Fibroblast of upper back skin (primary cell): Measurements from ENCODE around the gene TMOD1.

Source experiments
- DNase-seq: peaks from one replicate; pipeline ENCODE4 v3.0.0-alpha.2; 2013

Gene TMOD1

DNA sequence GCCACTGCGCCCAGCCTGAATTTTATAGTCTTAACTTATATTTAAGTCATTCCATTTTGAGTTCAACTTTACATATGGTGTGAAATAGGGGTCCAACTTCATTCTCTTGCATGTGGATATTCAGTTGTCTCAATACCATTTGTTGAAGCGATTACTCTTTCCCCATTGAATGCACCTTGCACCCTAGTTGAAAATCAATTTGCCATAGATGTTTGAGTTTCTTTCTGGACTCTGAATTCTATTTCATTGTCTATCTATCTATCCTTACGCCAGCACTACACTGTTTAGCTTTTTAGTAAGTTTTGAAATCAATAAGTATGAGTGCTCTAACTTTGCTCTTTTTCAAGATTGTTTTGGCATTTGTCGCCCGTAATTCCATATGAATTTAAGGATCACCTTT is 49.8 kb downstream of the TMOD1 start:
- no peak for DNase-seq

DNA sequence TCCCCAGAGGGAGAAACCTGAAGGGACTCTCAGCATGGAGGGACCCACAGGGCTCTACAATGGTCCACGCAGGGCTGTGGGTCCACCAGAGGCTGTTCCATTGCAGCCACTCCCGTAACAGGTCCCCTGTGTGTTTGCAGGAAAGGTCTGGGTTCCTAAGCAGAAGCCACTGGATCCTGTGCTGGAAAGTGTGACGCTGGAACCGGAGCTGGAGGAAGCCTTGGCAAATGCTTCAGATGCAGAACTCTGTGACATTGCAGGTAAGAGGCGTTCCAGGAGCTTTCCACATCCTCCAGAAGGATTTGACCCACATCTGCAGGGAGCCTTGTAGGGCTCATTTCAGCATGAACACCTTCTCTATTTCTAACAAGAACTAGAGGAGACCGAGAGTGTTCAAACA is 51.7 kb downstream of the TMOD1 start:
- DNase-seq = no peak

DNA sequence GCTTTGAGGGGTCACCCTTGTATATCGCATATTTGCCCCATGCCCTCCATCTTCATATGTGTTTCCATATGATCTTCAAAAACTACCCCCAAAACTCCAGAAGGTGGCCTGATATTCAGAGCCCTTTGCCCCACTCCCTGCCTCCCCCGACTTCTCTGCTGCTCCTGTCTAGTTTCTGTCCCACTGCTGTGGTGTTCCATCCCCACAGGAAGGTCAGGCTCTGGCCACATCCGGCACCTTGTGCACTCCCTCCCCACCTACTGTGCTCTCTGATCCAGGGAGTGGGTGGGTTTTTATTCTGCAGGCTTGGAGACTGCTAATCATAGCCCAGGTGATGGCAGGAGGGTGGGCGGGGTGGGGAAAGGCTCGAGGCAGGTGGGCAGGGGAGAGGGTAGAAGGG is 52.4 kb downstream of the TMOD1 start:
- DNase-seq = no peak

DNA sequence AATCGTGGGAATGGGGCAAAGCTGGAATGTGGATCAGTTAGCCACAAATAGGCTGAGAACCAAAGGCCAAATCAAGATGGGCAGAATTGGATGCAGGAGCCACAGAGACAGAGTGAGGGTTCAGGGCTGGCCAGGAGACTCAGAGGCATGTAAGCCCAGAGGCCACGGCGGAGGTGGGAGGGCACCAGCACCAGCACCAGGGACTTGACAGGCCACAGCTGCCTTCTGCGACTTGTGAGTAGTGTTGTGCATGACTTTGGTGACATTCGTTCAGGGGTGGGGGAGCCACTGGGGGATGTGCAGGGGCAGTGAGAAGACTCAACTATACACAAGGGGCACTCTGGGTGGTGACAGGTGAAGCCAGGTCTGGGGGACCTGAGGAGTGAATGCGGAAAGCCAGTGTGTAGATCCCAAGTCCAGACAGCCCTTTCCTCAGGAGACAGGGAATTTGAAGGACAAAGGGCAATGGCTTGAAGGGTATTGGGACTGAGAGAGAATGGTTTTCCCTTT is 53.2 kb downstream of the TMOD1 start:
- DNase-seq = no peak

DNA sequence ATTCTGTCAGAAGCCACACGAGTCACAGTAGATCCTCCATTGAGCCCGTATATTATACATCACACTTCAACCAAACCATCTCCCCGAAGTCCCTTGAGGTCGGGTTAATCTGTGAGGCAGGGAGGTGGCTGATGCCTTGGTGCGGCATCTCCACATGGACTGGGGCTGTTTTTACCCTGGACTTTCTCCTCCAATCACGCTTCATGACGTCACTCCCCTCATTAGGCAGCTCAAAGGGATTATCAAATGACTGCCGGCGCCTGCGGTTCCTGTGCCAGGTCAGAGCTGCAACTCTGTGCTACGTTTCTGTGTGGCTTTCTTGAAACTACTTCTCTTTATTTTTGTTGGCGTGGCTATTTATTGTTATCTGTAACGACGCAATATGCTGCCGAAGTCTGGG is 53.7 kb downstream of the TMOD1 start:
- peak; percentile 2 for DNase-seq

DNA sequence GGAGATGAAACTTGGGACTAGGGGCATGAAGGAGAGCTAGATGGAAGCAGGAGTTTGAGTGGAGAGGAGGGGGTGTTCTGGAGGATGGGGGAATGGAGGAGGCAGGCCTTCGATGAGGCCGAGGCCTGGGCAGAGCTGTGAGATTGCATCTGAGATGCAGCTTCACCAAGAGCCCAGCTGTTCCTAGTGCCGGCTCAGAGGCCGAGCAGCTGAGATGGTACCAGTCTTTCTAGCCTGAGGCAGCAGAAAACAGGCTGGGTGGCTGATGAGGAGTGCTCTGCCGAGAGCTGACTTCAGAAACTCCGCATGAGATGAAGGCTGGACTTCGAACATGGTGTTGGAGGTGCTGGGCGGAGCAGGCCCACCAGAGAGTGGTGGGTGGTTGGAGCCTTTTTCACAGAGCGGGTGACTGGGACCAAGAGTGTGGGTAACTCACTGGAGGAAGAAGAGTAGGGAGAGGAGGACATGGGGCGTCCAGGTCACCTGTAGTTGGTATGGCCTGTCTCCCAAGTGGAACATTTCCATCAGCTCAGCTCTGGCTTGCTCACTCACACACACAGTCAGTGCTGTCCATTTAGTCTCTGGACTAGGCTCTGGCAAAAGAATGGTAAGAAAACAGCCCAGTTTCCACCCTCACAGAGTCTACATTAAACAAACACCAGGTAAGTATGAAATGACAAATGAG is 54.7 kb downstream of the TMOD1 start:
- DNase-seq = no peak

DNA sequence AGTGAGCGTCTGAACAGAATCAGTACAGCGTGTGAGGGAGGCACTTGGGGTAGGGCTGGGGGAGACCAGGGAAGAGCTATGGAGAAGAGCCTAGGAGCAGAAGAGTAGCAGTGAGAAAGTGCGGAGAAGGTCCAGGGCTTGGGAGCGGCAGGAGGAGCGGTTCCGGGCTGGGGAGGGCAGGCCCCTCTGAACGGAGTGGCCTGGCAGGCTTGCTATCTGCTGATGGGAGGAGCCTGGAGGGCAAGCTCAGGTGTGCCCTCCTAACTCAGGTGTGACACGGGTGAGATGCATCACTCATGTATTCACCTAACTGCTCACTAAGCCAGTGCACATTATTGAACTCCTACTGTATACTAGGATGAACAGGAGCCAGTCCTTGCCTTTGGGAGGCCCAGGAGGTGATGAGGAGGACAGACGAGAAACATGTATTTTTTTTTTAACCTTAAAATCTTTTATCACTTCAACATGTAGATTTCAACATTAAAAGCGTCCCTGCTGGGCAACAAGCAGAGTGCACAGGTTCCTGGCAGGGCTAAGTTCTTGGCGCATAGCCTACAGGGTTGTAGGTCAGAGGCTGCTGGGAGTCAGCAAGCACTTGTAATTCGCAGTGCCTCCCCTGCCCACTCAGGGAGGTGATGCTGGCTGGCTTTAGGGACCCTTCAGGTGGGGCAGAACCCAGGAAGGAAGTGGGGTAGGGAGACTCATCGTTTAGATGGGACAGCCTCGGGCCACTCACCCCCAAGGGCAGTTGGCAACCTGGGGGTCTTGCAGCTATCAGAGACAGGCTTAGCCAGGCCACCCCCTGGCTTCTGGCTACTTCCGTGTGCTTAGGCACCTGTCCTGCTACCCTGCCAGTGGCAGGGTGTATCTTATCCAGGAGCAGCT is 55.5 kb downstream of the TMOD1 start:
- no peak for DNase-seq

DNA sequence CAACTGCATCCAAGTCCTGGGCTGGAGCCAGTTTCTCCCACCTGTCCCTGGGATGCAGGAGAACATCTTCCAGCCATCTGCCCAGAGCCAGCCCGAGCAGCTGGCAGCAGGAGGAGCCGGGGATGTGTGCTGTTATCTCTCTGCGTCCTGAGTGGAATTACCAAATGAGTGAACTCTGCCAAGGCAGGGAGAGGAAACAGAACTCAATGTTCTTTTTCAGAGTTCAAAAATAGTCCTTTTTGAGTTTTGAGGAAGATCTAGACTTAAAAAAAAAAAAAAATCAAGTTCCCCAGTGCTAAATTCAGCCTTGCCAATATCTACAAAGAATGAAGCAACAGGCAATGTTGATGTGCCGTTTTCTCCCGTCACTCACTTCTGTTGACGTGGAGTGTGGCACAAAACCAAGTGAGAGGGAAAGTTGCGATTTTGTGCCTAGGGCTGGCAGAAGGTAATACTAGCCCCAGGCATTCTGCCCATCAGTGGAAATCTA is 56.2 kb downstream of the TMOD1 start:
- DNase-seq = no peak

DNA sequence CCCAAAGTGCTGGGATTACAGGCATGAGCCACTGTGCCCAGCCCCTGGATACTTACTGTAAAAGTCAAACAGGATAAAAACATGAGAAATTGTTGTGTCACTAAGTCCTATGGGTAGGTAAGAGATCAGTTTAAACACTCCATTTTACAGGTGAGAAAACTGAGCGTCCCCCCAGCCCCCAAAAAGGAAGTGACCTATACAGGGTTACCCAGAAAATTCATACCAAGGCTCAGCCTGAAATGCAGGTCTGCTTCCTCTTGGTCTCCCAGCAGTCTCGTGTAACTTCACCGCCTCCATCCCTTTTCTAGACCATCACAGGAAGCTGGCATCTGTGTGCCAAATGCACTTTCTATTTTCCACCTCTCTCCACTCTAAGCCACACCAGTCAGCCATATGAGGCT is 57.2 kb downstream of the TMOD1 start:
- no peak for DNase-seq

DNA sequence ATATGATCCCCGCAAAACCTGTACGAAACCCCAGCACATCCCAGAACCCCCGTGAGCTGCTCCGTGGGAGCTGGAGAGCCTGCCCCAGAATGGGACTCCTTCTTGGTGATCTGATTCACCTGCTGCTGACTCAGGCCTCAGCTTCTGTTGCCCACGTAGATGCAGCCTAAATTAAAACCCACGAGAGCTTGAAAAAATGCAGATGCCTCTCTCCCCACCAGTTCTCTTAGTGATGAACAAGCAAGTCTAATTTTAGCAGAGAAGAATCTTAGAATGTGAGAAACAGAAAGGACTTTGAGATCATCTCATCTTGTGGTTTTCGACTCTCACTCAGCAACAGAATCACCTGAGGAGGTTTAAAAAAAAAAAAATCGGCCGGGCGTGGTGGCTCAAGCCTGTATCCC is 57.6 kb downstream of the TMOD1 start:
- DNase-seq = no peak

DNA sequence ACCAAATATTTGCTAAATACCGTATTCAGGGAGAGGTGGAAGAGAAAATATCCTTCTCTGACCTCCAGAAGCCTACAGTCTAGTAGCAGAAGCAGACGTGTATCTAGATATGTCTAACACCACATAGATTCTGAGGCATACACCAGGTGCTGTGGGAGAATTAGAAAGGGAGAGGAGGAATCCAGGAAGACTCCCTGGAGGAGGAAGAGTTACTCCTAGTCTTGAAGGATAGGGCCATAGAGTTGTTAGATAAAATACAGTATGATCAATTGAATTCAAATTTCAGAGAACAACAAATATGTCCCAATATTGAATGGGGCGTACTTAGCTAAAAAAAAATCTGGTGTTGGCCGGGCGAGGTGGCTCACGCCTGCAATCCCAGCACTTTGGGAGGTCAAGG is 58.7 kb downstream of the TMOD1 start:
- DNase-seq = no peak

DNA sequence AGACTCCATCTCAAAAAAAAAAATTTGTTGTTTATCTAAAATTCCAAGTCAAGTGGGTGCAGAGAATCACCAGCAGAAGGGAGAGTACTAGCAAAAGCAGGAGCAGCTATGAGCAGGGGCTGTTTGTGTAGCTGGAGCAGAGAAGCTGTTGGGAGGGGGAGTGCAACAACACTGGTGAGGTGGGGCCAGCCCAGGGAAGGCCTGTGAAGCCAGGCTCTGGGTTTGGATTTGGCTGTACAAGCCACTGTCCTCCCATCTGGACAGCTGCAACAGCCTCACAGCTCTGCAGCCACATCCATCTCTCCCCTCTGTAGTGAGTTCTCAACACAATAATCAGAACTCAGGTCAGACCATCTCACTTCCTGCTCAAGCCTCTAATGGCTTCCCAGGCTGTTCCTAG is 59.4 kb downstream of the TMOD1 start:
- no peak for DNase-seq

DNA sequence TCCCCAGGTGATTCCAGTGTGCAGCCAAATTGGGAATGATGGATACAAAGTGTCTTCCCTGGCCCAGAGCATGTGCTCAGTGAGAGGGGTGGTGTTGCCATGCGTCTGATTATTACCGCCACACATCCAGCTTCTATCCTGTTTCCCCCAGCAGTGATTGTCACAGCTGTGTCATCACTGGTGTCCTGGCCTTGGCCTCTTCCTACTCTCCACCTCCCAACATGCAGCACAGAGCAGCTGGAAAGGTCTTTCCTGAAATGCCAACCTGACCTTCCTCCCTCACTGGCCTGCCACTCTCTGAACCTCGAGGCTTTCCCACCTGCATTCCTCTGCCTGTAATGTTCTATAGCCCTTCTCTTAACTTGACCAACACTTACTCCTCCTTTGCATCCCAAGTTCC is 60.0 kb downstream of the TMOD1 start:
- DNase-seq = no peak

DNA sequence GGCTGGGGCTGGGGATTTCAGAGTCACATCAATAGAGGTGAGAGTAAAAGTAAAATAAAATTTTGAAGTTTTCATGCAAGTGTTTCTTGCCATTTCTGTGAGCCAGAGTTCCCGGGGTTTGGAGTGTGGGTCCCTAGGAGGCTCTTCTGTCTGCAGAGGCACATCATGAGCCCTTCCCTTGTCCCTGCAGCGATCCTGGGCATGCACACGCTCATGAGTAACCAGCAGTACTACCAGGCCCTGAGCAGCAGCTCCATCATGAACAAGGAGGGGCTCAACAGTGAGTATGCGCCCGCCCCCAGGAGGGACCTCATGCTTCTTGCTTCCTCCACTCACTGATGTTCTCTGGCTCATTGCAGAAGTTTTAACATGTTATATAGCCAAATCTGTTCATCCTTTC is 61.1 kb downstream of the TMOD1 start:
- no peak for DNase-seq

DNA sequence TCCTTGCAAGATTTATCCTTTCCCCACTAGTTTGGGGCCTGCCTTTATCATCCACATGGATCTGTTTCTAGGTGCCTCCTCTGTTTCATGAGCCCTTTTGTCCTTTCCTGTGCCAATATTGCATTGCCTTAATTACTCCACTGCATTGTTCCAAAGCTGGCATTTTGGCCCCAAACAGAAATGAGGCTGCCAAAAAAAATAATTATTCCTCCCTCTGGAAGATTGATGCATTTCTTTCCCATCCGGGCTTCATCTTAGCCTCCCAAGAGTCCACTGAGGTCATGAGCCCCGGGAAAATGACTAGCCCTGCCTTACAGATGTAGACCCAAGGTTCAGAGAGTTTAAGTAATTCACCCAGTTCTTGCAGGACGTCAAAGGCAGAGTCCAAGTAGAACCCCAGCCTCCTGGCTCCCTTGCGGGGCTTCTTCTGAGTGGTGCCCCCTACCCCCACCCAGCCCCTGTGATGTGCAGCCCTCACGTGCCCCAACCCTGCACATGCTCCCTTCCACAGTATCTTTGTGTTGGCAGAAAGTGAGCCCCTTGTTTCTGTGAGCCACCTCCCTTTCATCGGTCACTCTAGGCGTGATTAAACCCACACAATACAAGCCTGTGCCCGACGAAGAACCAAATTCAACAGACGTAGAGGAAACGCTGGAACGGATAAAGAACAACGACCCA is 62.1 kb downstream of the TMOD1 start:
- DNase-seq = no peak

DNA sequence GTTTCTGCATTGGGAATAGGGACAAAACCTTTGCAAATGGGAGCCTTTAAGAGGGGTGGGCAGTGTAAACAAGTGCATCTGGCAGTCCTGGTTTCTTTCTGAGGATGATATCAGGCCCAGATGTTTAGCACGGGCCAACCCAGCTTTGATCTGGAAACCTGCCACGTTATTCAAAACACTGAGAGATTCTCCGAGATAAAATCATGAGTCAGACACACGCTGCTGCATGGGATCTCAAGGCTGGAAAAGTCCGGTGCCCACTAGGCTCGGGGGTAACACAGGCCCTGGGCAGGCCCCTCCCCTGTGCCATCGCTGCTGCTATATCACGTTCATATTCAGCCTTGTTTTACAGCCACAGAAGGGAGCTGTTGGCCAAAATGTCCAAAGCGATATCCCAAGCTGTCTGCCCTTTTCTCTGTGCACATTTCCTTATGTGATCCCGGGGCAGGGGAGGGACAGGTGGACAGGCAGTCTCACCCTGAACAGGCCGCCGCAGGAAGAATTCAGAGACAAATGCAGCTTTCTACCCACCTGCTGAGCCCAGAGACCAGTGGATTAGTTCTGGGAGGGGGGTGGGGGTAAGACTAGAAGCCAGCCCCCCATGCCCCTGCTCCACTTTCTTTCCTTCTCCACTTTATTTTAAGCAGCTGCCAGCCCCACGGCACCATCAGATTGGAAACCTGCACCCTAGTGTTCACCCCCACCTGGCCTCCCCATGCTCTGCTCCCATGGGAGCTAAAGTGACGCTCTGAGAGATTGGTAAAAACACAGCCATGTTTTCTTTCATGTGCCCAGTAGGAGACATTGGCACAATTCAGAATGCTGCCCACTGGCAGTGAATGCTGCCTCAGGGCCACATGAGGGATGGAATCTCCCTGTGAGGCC is 63.1 kb downstream of the TMOD1 start:
- peak; percentile 25 for DNase-seq

DNA sequence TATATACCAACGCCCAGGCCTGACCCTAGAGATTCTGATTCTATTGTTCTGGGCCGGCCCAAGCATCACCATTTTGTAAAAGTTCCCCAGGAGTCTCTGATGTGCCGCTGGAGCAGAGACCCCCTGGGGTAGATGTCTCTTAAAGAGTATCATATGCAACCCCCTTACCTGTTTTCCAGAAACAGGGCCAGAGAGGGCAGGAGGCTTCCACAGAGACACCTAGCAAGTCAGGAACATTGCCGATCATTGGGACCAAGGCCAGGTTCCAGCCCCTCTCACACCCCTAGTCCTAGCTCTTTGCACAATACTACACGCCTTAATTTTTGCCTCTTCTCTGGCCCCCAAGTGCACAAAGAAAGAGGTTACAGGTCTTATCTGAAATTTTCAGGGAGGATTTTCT is 63.8 kb downstream of the TMOD1 start:
- DNase-seq = no peak

DNA sequence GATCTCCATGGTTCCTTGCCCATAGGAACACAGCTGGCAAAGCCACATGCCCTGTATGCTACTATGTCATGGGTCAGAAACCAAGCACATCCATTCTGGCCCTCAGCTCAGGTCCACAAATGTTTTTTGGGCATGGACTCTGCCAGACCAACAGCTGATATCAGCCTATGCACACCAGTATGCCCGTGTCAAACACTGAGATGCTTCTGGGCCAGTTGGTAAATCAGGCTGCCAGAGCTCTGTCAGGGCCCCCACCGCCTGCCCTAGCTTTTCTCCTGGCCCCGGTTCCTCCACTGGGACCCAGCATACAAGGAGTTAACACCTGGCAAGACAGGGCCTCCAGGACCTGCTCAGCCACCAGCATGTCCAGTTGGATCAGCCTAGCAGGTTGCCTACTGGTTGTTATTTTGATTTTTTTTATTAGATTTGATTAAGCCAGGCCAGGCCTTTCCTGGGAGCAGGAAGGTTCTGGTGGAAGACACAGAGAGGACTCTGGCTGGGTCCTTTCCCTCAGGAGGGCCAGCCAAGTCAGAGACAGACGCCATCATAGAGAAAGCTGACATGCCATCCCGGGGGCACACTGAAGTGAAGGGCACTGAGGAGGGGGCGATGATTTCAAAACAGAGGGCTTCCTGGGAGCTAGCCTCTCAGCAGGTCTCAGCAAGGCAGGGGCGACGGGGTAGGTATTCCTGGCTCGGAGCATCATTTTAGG is 65.9 kb downstream of the TMOD1 start:
- no peak for DNase-seq

DNA sequence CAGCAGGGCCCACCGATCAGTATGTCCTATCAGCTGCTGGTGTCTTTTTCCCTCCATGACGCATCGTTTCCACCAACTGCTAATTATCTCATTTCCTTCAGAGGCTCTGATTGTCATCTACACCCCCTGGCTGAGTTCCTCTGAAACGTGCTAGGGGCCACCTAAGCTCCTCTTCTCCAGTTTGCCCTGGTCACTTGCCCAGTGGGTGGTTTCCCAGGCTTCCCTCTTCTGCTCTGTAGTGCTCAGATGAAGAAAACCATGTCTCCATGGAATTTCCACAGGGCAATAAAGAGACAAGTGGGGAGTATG is 66.4 kb downstream of the TMOD1 start:
- DNase-seq = no peak

DNA sequence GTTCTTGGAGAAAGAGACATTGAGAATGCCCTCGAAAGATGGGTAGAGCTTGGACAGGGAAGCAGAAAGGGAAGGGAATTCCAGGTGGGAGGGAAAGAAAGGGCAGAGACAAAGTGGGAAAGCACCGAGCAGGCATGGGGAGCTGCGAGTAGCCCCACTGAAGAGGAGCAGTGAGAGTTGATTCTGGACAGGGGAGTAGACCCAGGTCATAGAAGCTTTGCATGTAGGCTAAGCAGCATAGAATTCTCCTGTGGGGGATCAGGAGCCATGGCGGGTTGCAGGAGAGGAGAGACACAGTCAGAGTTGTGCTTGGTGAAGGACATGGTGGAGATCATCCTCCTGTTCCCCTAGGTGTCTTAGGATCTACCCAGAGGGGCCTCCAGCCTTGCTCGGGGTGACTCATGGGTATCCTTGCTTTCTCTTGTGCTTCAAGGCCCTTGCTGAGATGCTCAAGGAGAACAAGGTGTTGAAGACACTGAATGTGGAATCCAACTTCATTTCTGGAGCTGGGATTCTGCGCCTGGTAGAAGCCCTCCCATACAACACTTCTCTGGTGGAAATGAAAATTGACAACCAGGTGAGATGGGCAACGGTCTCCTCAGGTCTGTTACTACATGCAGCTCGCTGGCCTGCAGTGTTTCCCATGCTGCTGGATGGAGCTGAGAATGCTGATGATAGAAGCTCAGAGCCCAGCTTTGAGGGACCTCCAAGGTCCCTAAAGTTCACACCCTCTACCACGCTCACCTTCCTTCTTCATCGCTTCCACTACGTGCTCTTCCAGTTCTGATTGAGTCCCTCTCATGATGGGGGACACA is 67.2 kb downstream of the TMOD1 start:
- DNase-seq = no peak

DNA sequence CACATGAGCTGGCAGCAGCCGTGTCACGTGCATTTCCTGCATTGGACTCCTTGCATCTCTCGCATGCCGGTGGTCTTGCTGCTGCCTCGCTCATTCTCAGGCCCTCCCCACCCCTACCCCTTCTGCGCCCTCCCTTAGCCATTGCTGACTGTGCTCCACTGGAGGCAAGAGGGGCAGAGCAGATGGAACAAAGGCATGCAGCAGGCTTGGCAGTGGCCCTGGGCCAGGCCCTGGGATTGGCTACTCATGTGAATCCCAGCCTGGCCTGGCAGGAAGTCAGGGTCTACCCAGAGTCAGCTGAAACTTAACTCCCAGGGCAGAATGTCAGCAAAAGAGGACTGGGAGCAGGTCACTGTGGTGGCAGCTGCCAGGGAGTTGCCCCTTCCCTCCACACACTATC is 69.4 kb downstream of the TMOD1 start:
- no peak for DNase-seq
